HUES6 (cell line): ENCODE data around the gene TBC1D5.

ENCODE experiments used
- H3K27ac ChIP-seq: 2 replicates; pipeline ENCODE4 v1.7.0; 2013; ENCODE audit warnings: low read depth, mild to moderate bottlenecking, low read length, inconsistent platforms
- H3K27me3 ChIP-seq: 2 replicates; pipeline ENCODE4 v1.6.1; 2013; ENCODE audit warnings: low read length; ENCODE audit not compliant: control insufficient read depth, insufficient read depth
- H3K36me3 ChIP-seq: 2 replicates; pipeline ENCODE4 v1.6.1; 2013; ENCODE audit warnings: low read length; ENCODE audit not compliant: control insufficient read depth, insufficient read depth
- H3K4me1 ChIP-seq: 2 replicates; pipeline ENCODE4 v1.6.1; 2013; ENCODE audit warnings: low read length; ENCODE audit not compliant: control insufficient read depth, insufficient read depth
- H3K4me3 ChIP-seq: 2 replicates; pipeline ENCODE4 v1.5.1; 2013; ENCODE audit warnings: low read depth, low read length
- H3K9ac ChIP-seq: one replicate; pipeline ENCODE4 v1.6.1; 2013; ENCODE audit warnings: mild to moderate bottlenecking, low read length
- H3K9me3 ChIP-seq: 2 replicates; pipeline ENCODE4 v1.6.1; 2013; ENCODE audit warnings: low read depth, low read length; ENCODE audit not compliant: control insufficient read depth, insufficient read depth

Gene TBC1D5

GRCh38 chr3:17562845-17563244, 179.6 kb downstream of the TBC1D5 start:
- Histone ChIP-seq H3K4me3 (no peak overlapping the region), H3K4me1 (no peaks in the 10 kb centered on the region), H3K36me3 (no peaks in the 10 kb centered on the region), H3K9ac (no peak overlapping the region), H3K27me3 (no peaks in the 10 kb centered on the region), H3K9me3 (no peaks in the 10 kb centered on the region), H3K27ac (no peak overlapping the region)

DNA sequence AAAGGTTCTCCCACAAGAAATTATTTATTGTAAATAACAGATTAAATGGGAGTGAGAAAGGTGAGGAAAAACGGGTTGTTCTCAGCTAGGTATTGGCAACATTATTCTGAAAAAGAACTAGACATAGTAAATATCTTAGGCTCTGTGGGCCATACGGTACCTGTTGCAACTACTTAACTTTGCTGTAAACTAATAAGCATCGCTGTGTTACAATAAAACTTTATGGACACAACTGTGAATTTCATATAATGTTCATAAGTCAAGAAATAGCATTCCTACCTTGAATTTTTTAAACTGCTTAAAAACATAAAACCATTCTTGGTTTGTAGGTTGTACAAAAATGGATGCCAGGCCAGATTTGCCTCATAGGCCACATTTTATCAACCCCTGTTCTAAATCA, 183.9 kb downstream of the TBC1D5 start:
- H3K4me1 ChIP-seq: peaks cover 15% of the 10 kb centered on the region
- H3K27ac ChIP-seq: no peak overlapping the region
- no peak overlapping the region for H3K9ac ChIP-seq
- no peaks in the 10 kb centered on the region for H3K36me3 ChIP-seq
- H3K27me3 ChIP-seq: no peaks in the 10 kb centered on the region
- H3K4me3 ChIP-seq: no peak overlapping the region
- H3K9me3 ChIP-seq: no peaks in the 10 kb centered on the region

GRCh38 chr3:17557749-17558463, 184.5 kb downstream of the TBC1D5 start:
- no peak overlapping the region for H3K4me3 ChIP-seq
- H3K27ac ChIP-seq: no peak overlapping the region
- H3K4me1 ChIP-seq: peaks cover 20% of the 10 kb centered on the region
- H3K9me3 ChIP-seq: no peaks in the 10 kb centered on the region
- no peaks in the 10 kb centered on the region for H3K27me3 ChIP-seq
- H3K9ac ChIP-seq: no peak overlapping the region
- H3K36me3 ChIP-seq: no peaks in the 10 kb centered on the region

GRCh38 chr3:17555525-17555924, 186.9 kb downstream of the TBC1D5 start:
- Histone ChIP-seq H3K27ac (no peak overlapping the region), H3K9ac (no peak overlapping the region)

GRCh38 chr3:17554078-17554477, 188.4 kb downstream of the TBC1D5 start:
- Histone ChIP-seq H3K36me3 (no peaks in the 10 kb centered on the region), H3K27me3 (no peaks in the 10 kb centered on the region), H3K4me3 (no peak overlapping the region), H3K9ac (no peak overlapping the region), H3K27ac (no peak overlapping the region), H3K9me3 (no peaks in the 10 kb centered on the region), H3K4me1 (peaks cover 22% of the 10 kb centered on the region)

More at GRCh38 chr3:17555525-17555924, 186.9 kb downstream of the TBC1D5 start:
- no peaks in the 10 kb centered on the region for H3K36me3 ChIP-seq
- H3K4me1 ChIP-seq: peaks cover 22% of the 10 kb centered on the region
- no peaks in the 10 kb centered on the region for H3K9me3 ChIP-seq
- H3K4me3 ChIP-seq: no peak overlapping the region
- H3K27me3 ChIP-seq: no peaks in the 10 kb centered on the region

DNA sequence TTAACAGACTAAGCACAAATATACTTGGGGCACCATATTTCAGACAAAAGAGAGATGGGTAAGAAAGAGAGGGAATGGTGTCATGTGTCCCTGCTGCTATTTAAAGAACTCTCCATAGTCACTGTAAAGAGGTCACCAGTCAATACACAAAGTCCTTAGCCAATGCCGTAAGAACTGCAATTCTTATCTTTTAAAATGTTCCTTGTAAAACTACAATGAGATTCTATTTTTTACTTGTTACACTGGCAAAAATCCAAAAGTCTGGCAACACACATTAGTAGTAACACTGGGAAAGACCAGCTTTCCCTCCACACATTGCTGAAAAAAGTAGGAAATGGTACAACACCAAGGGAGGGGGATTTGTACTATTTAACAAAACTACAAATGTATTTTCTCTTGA, 189.4 kb downstream of the TBC1D5 start:
- Histone ChIP-seq H3K9me3 (no peaks in the 10 kb centered on the region), H3K4me1 (peaks cover 22% of the 10 kb centered on the region), H3K27ac (no peak overlapping the region), H3K4me3 (no peak overlapping the region), H3K9ac (no peak overlapping the region), H3K36me3 (no peaks in the 10 kb centered on the region), H3K27me3 (no peaks in the 10 kb centered on the region)

DNA sequence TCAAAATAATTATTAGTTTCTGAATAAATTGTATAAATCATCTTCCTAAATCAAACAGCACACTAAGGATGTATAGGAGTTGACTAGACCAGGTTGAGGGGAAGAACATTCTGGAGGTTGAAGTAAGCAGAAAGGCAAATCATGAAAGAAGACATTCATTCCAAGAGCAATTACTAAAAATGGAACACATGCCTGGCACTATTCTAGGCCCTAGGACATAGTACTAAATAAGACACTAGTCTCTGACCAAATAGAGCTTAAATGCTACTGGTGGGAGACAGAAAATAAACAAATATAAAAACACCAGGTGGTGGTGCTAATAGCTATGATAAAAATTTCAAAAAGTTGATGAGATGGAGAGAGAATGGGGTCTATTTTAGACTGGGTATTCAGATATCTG, 190.1 kb downstream of the TBC1D5 start:
- no peak overlapping the region for H3K4me3 ChIP-seq
- H3K27ac ChIP-seq: no peak overlapping the region
- no peaks in the 10 kb centered on the region for H3K27me3 ChIP-seq
- no peaks in the 10 kb centered on the region for H3K36me3 ChIP-seq
- H3K4me1 ChIP-seq: peaks cover 22% of the 10 kb centered on the region
- no peak overlapping the region for H3K9ac ChIP-seq
- H3K9me3 ChIP-seq: no peaks in the 10 kb centered on the region

- Histone ChIP-seq H3K4me1 (peaks cover 27% of the 10 kb centered on the region), H3K9ac (no peak overlapping the region), H3K4me3 (no peak overlapping the region), H3K9me3 (no peaks in the 10 kb centered on the region), H3K27ac (no peak overlapping the region), H3K27me3 (no peaks in the 10 kb centered on the region), H3K36me3 (no peaks in the 10 kb centered on the region)
Observed at GRCh38 chr3:17551895-17552294, 190.5 kb downstream of the TBC1D5 start.

GRCh38 chr3:17551333-17551732, 191.1 kb downstream of the TBC1D5 start:
- peaks cover 29% of the 10 kb centered on the region for H3K4me1 ChIP-seq
- no peaks in the 10 kb centered on the region for H3K9me3 ChIP-seq
- H3K36me3 ChIP-seq: no peaks in the 10 kb centered on the region
- no peak overlapping the region for H3K9ac ChIP-seq
- H3K4me3 ChIP-seq: no peak overlapping the region
- H3K27me3 ChIP-seq: no peaks in the 10 kb centered on the region
- H3K27ac ChIP-seq: no peak overlapping the region

GRCh38 chr3:17550624-17551023, 191.8 kb downstream of the TBC1D5 start:
- Histone ChIP-seq H3K27me3 (no peaks in the 10 kb centered on the region), H3K27ac (no peak overlapping the region), H3K9me3 (no peaks in the 10 kb centered on the region), H3K4me1 (peaks cover 24% of the 10 kb centered on the region), H3K9ac (no peak overlapping the region), H3K4me3 (no peak overlapping the region), H3K36me3 (no peaks in the 10 kb centered on the region)

DNA sequence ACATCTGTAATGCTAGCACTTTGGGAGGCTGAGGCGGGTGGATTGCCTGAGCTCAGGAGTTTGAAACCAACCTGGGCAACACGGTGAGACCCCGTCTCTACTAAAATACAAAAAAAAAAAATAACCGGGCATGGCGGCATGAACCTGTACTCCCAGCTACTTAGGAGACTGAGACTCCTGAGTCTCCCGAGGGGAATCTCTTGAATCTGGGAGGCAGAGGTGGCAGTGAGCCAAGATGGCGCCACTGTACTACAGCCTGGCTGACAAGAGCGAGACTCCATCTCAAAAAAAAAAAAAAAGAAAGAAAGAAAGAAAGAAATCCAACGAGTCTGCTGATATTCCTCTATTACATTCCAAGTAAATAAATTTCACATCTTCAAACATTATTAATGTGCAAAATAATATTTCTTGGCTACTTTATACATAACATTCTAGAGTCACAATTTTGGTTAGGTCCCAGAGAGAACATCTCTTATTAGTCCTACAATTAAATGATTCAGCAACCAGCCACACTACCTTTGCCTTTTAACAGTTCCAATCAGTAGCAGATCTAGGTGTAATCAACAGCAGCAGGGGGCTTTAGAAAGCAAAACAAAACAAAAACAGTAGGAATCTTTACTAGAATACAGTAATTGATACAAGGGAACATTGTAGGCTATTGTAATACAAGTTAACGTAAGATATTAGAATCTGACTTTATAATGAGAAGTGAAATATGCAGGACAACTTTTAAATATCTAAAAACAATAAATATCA, 195.8 kb downstream of the TBC1D5 start:
- H3K27ac ChIP-seq: no peak overlapping the region
- H3K27me3 ChIP-seq: no peaks in the 10 kb centered on the region
- H3K4me1 ChIP-seq: peaks cover 14% of the 10 kb centered on the region
- no peaks in the 10 kb centered on the region for H3K36me3 ChIP-seq
- H3K9me3 ChIP-seq: no peaks in the 10 kb centered on the region
- no peak overlapping the region for H3K9ac ChIP-seq
- no peak overlapping the region for H3K4me3 ChIP-seq
